HG03196 (cell line): ENCODE results near the gene FAM50A.

ENCODE experiments used
- ATAC-seq: cut with Tn5 transposase; IDR thresholded peaks from one replicate; pipeline ENCODE4 v1.9.1; 2021; ENCODE audit not compliant: unreplicated experiment

Gene FAM50A

DNA sequence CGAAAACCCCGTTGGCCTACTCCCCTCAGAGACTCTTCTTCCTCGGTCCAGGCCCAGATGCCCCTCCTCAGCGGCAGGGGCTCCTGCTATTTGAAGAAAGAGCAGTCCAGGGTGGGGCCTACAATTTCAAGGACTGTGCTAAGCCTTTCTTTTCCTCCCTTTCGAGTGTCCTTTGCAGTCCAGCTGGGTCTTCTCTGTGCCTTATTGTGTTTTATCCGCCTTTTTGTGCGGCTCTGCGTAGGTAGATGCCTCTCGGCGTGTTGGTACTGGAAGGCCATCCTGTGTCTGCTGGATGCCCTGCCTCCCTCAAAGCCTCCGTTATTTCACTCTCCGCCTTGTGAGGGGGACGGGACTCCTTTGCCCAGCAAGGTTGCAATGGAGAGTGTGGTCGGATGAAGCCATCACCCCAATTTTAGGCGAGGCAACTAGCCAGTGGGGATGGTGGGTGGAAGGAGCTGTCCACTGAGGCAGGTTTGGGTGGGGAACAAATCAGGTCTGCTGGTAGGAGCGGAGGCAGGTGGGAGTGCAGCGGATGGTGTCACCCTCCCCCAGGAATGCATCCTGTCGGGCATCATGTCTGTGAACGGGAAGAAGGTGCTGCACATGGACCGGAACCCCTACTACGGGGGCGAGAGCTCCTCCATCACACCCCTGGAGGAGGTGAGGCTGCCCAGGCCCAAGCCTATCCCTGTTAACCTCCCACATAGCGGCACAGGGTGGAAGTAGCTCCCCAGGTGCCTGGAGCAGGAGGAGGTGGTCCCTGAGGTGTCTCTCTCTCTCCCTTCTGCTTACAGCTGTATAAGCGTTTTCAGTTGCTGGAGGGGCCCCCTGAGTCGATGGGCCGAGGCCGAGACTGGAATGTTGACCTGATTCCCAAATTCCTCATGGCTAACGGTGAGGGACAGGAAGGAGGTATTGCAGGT, 5.7 kb upstream of the FAM50A start:
- ATAC-seq: no peak

DNA sequence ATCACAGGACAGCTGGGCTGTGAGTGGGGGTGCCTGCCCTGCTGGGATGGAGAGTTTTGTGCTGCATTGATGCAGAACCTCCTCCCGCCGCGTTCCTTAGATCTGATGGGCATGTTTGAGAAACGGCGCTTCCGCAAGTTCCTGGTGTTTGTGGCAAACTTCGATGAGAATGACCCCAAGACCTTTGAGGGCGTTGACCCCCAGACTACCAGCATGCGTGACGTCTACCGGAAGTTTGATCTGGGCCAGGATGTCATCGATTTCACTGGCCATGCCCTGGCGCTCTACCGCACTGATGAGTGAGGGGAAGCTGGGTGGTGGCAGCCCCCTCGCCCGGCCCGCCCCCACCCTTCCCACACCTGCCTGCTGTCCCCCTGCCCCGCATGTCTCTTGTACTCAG, 4.1 kb upstream of the FAM50A start:
- no peak for ATAC-seq

DNA sequence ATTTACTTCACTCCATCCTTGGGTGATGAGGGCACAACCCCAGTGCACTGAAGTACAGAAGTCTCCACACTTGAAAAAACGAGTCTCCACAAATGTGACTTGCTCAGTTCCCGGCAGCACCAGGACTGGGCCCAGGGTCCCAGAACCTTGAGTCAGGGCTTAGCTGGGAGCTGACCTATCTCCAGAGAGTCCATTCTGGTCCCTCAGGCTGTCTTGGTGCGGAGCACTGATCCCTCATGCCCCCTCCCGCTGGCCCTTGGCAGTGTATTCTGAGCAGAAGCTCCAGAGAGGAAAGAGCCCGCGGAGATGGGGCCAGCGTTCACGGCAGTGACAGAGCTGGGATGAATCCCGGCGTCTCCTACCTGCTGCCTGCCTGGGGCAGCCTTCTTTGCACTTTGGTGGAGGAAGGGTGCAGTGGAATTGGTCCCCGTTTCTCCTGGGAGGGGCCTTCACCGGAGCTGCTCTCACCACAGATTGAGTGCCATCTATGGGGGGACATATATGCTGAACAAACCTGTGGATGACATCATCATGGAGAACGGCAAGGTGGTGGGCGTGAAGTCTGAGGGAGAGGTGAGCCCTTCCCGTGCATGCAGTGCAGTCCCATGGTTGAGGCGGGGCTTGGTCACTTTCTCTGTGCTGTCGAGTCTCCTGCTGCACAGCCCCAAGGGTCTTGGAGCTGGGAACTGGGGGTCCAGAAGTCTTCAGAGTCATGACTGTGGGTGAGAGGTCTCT, 3.2 kb upstream of the FAM50A start:
- no peak for ATAC-seq

DNA sequence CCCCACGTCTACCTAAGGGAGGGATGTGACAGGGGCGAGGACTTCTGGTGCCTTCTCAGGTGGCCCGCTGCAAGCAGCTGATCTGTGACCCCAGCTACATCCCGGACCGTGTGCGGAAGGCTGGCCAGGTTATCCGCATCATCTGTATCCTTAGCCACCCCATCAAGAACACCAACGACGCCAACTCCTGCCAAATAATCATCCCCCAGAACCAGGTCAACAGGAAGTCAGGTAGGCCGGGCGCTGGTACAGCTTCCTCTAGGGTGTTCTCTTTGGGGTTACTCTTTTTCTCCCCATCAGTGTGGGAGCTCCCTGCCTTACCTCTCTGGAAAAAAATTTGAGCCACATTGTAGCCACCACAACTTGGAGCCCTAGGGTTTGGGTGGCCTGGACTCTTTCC, 2.4 kb upstream of the FAM50A start:
- ATAC-seq: no peak

DNA sequence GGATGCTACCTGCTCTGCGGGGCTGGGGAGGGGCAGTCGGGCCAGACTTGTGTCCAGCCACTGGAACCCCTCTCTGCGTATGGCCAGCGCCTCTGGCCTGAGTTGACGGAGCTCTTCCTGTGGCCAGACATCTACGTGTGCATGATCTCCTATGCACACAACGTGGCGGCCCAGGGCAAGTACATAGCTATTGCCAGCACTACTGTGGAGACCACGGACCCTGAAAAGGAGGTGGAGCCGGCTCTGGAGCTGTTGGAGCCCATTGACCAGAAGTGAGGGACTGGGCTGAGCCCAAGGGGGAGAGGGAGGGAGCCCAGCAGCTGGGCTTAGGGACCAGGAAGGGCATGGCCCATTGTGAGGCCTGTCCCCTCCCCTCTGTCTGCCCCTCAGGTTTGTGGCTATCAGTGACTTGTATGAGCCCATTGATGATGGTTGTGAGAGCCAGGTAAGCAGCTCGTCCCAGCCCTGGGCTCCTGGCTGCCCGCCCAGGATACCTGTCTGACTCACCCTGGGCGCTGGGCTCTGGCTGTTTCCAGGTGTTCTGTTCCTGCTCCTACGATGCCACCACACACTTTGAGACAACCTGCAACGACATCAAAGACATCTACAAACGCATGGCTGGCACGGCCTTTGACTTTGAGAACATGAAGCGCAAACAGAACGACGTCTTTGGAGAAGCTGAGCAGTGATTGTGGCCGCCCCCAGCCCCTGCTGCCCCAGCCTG, 1.8 kb upstream of the FAM50A start:
- ATAC-seq: no peak

DNA sequence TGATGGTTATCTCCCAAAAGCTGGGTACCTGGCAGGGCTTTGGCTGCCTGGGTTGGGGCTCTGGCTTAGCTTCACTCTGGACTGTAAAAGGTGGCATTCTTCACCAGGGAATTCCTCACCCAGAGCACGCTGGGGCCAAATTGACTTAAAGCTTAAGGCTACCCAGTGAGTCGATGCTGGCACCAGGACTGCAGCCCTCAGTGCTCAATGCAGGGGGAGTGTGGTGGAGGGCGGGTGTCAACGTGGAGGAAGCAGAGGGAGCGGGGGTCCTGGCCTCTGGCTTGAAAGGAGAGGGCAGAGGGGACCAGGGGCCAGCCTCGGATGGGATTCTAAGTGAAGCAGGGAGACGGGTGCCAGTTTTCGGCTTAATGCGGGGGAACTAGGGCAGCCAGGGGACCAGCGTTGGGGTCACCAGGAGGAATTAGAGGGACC, 446 bp upstream of the FAM50A start:
- ATAC-seq: no peak

DNA sequence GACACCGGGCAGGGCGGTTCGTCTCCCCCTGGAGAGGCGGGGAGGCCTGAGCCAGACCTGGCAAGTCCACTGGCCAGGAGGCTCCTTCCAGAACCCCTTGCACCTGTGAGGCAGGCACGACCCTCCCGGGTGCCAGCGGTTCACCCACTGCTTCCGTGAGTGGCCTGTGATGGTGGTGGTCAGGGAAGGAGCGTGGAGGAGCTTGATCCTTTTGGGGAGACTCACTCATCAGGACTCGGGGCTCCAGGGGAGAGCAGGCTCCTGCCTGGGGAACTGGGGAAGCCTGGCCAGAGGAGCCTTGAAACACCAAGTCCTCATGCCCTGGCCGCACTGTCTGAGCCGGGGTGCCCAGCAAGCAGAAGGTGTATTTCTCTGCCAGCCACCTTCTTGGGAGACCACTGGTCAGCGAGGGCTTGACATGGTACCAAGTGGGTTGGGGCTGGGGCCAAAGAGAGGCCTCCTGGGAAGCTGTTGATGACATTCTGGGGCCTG, 860 bp downstream of the FAM50A start:
- ATAC-seq: no peak

DNA sequence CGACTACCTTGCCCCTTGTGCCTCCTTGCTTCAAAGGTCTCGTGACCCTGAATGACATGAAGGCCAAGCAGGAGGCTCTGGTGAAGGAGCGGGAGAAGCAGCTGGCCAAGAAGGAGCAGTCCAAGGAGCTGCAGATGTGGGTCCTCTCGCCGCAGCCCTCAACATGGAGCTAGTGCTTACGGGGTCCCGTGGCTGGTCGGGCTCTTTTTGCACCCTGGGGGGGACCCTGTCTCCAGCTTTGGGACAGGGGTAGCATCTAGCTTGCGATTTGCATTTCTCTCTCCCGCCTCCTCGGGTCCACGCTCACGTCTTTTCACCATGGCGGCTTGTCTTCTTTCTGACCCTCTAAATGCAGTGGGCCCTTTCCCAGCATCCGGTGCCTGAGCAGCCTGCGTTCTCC, 1.8 kb downstream of the FAM50A start:
- ATAC-seq: no peak

DNA sequence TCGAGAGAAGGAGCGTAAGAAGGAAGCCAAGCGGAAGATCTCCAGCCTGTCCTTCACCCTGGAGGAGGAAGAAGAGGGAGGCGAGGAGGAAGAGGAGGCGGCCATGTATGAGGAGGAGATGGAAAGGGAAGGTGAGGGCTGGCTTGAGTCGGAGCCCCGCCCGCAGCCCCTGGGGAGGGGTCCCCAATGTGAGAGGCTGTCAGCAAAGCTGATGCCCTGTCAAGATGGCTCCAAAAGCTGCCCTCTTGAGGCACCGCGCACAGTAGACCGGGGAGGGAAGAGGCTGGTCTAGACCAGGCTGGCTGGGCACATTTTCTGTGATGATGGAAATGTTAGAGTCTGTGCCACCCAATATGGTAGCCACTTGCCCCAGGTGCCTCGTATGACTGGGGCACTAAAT, 2.5 kb downstream of the FAM50A start:
- ATAC-seq: no peak

DNA sequence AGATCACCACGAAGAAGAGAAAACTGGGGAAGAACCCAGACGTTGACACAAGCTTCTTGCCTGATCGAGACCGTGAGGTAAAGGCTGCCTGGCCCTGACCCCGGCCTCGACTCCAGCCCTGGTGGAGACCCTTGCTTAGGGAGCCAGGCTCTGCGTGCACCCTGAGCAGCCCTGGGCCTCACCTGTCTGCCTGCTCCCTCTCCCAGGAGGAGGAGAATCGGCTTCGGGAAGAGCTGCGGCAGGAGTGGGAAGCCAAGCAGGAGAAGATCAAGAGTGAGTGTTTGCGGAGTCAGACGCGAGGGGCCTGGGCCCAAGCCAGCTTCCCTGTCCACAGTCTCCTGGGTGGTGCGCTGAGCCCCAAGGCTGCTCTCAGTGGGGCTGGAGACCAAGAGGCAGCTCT, 4.5 kb downstream of the FAM50A start:
- no peak for ATAC-seq

DNA sequence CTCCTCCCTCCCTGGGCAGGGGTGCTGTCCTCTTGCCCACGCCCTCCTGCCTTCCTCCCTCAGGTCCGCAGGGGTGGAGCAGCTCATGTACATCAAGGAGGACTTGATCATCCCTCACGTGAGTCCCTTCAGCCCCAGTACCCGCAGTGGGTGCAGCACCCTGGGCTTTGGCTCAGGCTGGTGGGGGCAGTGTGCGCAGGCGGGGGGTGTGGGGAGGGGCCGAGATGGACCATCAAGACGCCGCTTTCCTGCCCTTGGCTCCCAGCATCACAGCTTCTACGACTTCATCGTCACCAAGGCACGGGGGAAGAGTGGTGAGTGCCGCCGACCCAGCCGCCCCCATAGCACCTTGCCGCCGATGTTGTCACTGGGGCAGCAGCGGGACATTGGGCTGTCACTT, 5.7 kb downstream of the FAM50A start:
- no peak for ATAC-seq

DNA sequence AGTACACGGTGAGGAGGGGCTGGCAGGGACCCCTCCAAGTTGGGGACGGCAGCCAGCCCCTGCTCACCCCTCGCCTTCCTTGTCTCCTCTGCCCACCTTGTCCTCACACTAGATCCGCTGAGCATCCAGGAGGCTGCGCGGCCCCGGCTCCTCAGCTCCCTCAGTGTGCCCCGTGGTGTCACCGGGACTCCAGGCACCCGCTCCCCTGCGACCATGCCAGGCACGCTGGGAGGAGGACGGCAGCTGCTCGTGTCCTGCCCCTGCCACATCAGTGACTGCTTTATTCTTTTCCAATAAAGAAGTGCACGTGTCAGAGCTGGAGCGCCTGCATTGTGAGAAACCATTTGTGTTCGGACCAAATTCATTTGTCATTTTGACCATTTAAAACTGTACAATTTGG, 6.4 kb downstream of the FAM50A start:
- no peak for ATAC-seq

DNA sequence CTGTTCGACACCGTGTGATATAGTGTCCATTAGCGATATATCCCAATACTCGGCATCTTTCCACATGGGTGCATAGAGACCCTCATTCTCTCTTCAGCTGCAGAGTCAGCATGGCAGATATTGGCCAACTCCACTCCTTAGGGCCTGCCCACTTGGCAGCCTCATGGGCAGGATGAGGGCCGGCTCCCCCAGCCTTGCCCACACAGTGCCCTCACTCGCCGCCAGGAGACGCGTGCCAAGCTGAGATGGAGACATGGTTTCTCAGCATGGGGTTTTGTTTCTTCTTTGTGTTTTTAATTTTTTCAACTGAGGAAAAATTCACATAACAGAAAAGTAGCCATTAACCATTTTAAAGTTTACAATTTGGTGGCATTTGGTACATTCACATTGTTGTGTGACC, 8.9 kb downstream of the FAM50A start:
- ATAC-seq: no peak

DNA sequence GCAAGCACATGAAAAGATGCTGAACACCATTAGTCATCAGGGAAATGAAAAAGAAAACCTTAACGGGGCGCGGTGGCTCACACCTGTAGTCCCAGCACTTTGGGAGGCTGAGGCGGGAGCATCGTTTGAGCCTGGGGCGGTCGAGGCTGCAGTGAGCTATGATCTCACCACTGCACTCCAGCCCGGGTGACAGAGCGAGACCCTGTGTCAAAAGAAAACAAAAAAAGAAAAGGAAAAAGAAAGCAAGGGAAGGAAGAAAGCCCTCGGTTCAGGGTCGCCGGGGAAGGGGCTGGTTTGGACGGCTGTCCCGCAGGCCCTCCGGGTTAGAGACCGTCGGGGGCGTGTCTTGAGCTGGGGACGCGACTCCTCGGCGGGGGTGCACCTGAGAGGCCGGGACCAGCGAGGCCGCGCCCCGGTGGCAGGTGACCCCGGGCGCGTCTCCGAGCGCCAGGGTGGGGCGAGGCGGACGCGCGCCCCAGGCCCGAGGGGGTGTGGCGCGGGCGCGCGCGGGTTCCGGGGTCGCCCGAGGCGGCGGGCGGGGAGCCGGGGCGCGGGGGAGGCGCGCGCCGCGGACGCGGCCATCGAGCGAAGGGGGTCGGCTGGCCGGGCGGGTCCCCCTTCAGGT, 13.7 kb downstream of the FAM50A start:
- peak; percentile 54 for ATAC-seq

DNA sequence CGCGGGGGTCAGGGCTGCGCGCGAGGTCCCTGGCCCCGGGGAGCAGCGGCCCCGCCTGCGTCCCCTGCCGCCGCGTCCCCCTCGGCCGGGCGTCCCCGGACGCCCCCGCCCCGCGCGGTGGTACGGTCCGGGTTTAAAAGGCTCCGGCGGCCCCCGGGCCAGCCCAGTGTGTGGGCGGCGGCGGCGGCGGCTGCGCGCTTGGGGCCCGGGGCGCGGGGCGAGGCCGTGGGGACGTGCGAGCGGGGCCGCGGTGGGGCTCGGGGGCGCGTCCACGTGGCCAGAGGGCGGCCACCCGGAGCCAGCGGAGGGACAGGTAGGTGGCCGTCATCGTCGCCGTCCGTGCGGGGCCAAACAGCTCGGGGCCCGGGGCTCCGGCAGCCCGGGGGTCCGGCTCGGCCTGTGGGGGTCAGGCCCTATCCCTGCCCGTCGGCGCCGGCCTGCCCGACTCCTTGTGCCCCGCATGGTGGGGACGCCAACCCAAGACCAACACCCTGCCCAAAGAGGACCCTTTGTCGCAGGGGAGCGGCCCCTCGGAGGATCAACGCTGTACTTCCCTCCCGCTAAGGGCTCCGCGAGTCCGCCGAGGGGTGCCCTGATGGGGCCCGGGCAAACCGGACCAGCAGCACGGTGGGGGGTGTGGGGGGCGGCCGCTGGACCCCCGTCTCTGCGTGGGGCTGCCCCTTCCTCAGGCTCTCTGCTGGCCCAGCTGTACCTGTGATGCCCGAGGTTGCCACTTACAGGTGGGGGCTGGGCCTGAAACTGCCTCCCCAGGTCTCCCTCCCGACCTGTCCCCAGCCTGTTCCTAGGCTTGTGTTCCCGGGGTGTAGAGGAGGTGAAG, 14.4 kb downstream of the FAM50A start, which contains the start of gene PLXNA3:
Gene PLXNA3, plus strand, starts transcription at position 166 of the 838 bp plus-strand sequence. CDS start 1,903 bp downstream, outside the sequence.
- peak; percentile 37 for ATAC-seq

DNA sequence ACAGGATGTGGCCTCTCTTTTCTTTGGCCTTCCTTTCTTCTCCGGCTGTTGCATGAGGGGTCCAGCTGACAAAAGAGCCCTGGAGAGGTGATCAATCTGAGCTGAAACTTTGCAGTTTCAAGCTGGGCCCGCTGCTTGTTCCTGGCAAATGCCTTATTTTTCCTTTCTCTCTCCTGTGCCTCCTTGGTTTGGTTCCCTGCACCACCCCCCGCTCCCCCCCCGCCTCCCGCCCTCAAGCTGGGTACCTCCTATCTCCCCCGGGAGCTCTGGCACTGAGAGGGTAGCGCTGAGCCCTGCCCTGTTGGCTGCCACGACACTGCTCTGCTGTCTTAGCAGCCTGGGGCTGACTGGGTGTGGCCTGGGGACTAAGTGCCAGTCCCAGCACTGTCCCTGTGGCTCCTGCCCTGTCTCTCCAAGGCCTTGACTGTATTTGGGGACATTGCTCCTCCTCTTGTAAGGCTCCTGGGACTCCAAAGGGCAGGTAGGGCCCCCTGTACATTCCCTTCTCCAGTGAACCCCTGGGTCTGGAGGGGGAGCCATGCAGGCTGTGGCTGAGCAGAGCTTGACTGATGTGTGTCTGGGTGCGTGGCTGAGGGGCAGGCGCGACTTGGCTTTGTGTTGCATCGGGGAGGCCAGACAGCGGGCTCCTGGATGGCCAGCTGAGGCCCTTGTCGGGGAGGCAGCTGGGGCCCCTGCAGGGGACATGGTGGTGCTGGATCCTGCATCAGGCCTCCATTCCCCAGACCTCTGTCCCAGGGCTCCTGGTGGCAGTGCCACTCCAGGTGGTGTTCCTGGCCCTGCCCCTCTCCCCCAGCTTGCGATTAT, 15.2 kb downstream of the FAM50A start:
- ATAC-seq: no peak

DNA sequence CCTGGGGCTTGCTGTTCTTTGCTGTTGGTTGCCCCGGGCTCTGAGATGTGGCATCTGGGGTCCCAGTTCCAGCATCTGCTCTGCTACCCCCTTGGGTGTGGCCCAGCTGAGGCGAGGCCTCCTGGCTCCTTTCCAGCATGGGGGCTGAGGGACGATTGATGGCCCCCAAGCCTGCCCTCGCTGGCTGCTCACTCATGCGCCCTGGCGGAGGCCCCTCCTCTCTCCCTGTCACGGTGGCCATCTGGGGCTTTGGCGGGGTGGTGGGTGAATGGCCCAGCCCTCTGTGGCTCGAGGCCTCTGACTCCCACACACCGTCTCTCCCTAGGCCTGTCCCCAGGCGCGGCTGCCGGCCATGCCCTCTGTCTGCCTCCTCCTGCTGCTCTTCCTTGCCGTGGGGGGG, 15.9 kb downstream of the FAM50A start:
- ATAC-seq: no peak

DNA sequence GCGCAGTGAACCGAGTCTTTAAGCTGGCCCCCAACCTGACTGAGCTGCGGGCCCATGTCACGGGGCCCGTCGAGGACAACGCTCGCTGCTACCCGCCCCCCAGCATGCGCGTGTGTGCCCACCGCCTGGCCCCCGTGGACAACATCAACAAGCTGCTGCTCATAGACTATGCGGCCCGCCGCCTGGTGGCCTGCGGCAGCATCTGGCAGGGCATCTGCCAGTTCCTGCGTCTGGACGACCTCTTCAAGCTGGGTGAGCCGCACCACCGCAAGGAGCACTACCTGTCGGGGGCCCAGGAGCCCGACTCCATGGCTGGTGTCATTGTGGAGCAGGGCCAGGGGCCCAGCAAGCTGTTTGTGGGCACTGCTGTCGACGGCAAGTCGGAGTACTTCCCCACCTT, 16.4 kb downstream of the FAM50A start:
- no peak for ATAC-seq

DNA sequence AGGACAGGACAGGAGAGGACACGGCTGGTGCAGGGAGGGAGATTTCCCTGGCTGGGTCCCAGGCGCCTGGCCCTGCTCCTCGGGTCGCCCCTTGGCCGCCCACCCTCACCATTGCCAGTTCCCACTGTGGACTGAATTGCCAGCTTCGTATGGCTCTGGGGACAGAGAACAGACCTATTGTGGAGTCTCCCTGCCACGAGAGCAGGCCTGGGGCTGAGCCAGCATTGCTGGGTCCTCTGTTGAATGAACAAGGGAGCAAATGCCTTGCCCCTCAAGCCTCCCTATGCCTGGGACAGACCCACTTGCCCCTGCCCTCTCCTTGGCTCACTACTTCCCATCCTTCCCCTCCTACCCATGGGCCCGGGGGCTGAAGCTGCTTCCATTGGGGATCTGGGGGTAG, 18.5 kb downstream of the FAM50A start:
- ATAC-seq: no peak
